MM.1S (cell line): ENCODE measurements around the gene CSF1.

Experiments
- CTCF ChIP-seq: fragments of 300-600 bp; sonication (generic); IDR thresholded peaks from 2 replicates; pipeline ENCODE4 v1.5.1; 2016; ENCODE audit warnings: antibody characterized with exemption, low read length, mixed read lengths
- EZH2phosphoT487 ChIP-seq: fragments of 300-600 bp; sonication (generic); IDR thresholded peaks from 2 replicates; pipeline ENCODE4 v1.6.1; 2018; ENCODE audit warnings: antibody characterized with exemption, low read length

GRCh38 chr1:109896681-109897080 lies 14.0 kb upstream of the CSF1 start:
- TF ChIP-seq EZH2phosphoT487: no peak
- no peak for TF ChIP-seq CTCF
